ENCODE measurements around the gene HIVEP3.
A peak's percentile ranks its signal among the peaks of the same experiment; 100 is the strongest.

Gene HIVEP3

GRCh38 chr1:41474490-41475271 is 444.0 kb downstream of the HIVEP3 start:
- no peak for DNase-seq

DNA sequence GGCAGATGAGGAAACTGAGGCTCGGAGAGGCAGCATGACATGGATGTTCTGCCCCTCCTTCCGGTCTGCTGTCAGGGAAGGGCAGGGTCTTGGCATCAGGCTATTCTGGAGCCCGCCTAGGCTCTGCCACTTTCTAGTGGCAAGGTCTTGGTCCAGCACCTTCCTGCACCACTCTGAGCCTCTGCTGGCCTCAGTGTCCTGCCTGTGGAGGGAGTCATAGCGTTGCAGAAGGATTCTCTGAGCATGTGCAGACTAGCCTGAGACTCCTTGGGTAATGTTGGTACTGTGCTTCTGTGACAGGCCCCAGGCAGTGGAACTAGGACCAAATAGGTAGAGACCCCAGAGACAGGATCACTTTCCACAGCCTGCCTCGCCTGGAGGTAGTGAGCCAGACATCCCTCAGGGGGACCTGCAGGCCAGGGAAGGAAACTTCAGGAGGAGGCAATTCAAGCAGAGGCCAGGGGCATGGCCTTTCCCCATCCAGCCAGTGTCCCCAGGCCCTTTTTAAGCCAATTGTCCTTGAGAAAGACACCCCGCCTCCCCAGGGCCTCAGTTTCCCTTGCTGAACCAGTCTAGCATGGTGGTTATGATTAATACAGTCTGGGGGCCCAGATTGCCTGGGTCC is 444.9 kb downstream of the HIVEP3 start:
- no peak for DNase-seq

GRCh38 chr1:41471658-41472057 is 447.1 kb downstream of the HIVEP3 start:
- no peak for DNase-seq

DNA sequence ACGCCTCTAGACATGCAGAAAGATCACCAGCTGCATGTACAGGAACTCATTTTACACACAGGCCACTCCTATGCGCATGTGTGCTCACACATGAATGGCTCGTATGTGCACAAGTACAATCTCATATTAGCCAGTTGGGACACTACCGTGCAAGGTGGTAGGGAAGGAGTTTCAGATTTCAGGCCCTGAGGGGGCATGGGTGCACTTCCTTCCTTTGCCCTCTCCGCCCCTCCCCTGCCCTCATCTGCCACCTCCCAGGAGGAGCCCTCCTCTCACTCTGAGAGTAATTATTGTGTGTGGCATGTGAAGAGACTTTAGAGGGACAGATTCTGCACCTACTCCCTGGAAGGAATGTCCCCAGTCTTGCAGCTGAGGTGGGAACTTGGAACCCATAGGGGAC is 449.0 kb downstream of the HIVEP3 start:
- DNase-seq, result no peak

GRCh38 chr1:41468122-41468762 is 450.5 kb downstream of the HIVEP3 start:
- peak; percentile 87 for DNase-seq

GRCh38 chr1:41467673-41468072 is 451.0 kb downstream of the HIVEP3 start:
- peak; percentile 87 for DNase-seq

GRCh38 chr1:41466146-41466545 is 452.6 kb downstream of the HIVEP3 start:
- DNase-seq, result peak; percentile 76

DNA sequence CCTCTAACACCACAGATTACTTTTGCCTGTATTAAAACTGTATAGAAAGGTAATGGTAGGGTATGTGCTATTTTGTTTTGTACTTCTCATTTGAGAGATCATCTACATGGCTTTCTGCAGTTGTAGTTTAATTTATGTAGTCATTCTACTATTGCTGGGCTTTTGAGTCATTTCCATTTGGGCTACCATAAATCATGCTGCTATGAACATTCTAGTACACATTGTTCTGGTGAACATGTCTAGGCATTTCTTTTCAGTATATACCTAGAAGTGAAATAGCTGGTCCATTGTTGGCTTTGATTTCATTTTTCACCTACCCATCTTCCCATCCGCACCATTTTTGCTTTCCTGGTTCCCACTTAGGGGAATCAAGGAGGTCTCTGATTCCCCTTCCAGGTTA is 453.0 kb downstream of the HIVEP3 start:
- no peak for DNase-seq

DNA sequence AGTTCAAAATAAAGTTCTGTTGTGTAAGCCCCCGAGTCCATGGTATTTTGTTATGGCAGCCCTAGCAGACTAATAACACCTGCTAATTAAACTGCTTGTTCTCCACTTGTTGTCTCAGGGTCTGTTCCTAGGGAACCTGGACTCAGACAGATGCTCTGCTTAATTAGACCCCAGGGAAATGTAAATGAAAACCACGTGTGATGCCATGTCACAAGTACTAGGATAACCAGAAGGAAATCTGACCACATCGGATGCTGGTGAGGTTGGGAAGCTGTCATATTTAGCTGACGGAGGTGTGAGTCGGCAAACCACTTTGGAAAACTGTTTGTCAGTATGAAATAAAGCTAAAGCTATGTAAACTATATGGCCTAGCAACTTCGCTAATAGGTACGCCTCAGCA is 453.8 kb downstream of the HIVEP3 start:
- DNase-seq, result no peak

DNA sequence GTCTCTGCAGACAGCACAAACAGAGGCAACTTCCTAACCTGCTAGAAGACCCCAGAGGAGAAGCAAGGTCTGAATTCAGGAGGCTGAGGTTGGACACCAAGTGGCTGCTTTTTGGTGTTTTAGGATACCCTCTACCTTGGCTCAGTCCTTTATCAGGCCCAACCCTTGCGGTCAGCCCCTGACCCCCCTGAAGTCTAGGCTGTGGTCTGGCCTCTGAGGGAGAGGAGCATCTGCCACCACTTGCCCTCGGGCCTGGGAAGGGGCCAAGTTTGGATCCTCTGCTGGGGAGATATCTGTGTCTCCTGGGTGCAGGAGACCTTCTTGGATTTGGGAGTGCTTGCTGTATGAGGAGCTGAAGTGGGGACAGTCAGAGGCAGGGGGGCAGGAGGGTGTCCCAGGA is 455.2 kb downstream of the HIVEP3 start:
- no peak for DNase-seq

DNA sequence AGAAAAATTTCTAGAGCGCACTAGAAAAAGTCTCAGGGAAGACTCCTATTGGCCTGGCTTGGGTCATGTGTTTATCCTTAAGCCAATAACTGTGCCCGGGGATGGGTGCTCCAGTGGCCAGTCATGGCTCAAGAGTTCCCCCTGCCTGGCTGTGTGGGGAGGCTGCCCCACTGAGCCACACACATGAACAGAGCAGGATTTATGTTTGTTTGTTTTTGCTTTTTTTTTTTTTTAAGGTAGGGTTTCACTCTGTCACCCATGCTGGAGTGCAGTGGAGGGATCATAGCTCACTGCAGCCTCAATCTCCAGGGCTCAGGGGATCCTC is 456.1 kb downstream of the HIVEP3 start:
- DNase-seq, result no peak

GRCh38 chr1:41461790-41462679 is 456.7 kb downstream of the HIVEP3 start:
- peak; percentile 89 for DNase-seq

DNA sequence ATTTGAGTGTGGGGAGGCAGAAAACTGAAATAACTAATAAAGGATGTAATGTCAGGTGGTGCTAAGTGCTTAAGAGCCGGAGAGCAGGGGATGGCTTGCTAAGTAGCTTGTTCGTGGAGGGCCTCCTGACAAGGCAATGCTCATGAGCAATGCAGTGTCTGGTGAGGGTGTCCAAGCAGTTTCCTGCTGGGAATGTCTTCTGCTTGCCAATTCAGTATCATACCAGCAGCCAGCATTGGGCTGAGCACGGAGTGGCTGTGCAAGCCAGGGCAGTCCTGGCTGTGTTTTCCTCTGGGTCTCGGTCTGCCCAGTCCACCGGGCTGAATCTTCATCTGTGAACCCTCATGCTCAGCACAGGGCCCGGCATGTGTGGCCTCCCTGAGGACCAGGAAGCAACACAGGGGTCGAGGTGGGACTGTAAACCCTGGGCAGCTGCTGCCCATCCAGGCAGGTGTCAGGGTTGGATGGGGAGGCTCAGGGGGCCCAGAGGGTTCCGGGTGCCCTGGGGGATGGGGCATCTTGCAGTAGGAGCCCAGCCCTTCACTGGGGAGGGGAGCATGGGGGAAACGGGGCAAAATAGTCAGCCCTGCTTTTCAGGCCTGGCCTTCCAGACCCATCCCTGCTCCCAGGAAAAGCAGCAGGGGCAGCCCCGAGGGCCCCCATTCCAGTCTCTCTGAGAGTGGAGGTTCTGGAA is 461.7 kb downstream of the HIVEP3 start:
- no peak for DNase-seq
